Epidermal melanocyte (primary cell): Measurements from ENCODE around the gene PHACTR3.

Experiments
- DNase-seq: peaks from one replicate; pipeline ENCODE4 v3.0.0; 2011; ENCODE audit warnings: low spot score; ENCODE audit not compliant: insufficient read length

The PHACTR3 gene

GRCh38 chr20:59588236-59588855, 16.0 kb upstream of the PHACTR3 start:
- DNase-seq, result no peak

GRCh38 chr20:59589086-59589684, 15.2 kb upstream of the PHACTR3 start:
- DNase-seq, result no peak

- DNase-seq, result no peak
Measured at GRCh38 chr20:59591061-59591460, 13.3 kb upstream of the PHACTR3 start.

GRCh38 chr20:59596690-59597089, 7.7 kb upstream of the PHACTR3 start:
- no peak for DNase-seq

- no peak for DNase-seq
Measured at GRCh38 chr20:59597240-59597639, 7.1 kb upstream of the PHACTR3 start.

GRCh38 chr20:59598625-59599310, 5.6 kb upstream of the PHACTR3 start:
- DNase-seq, result peak; percentile 49

- DNase-seq, result no peak
Measured at GRCh38 chr20:59599941-59600340, 4.4 kb upstream of the PHACTR3 start.

- no peak for DNase-seq
Measured at GRCh38 chr20:59600472-59600871, 3.9 kb upstream of the PHACTR3 start.

- no peak for DNase-seq
Measured at GRCh38 chr20:59602546-59603080, 1.7 kb upstream of the PHACTR3 start.

- DNase-seq, result no peak
Measured at GRCh38 chr20:59603176-59603575, 1.2 kb upstream of the PHACTR3 start.

GRCh38 chr20:59604741-59605600, 631 bp downstream of the PHACTR3 start:
- DNase-seq, result no peak

GRCh38 chr20:59605601-59606364, 1.4 kb downstream of the PHACTR3 start:
- no peak for DNase-seq

- DNase-seq, result no peak
Measured at GRCh38 chr20:59606566-59606965, 2.2 kb downstream of the PHACTR3 start.

GRCh38 chr20:59608396-59608795, 4.1 kb downstream of the PHACTR3 start:
- no peak for DNase-seq

- no peak for DNase-seq
Measured at GRCh38 chr20:59608871-59609270, 4.5 kb downstream of the PHACTR3 start.

GRCh38 chr20:59611286-59611685, 6.9 kb downstream of the PHACTR3 start:
- peak; percentile 73 for DNase-seq

GRCh38 chr20:59613861-59614260, 9.5 kb downstream of the PHACTR3 start:
- DNase-seq, result no peak

GRCh38 chr20:59614714-59615113, 10.4 kb downstream of the PHACTR3 start:
- no peak for DNase-seq

GRCh38 chr20:59616306-59616705, 12.0 kb downstream of the PHACTR3 start:
- DNase-seq, result no peak

GRCh38 chr20:59617221-59617620, 12.9 kb downstream of the PHACTR3 start:
- DNase-seq, result no peak

- DNase-seq, result no peak
Measured at GRCh38 chr20:59618131-59618530, 13.8 kb downstream of the PHACTR3 start.
